NCI-H146 treated with DMSO at 0.1 percent for 48 hours (cell line): ENCODE results near the gene GNAI3.

Experiments used
- DNase-seq: peaks from one replicate; lab custom pipeline; 2025; ENCODE audit not compliant: unreplicated experiment; lab: John Stamatoyannopoulos, UW

Gene GNAI3

GRCh38 chr1:109634771-109635750 lies 86.6 kb downstream of the GNAI3 start:
- DNase-seq, result no peak

- DNase-seq, result no peak
Observed at GRCh38 chr1:109635862-109636200, 87.4 kb downstream of the GNAI3 start.

GRCh38 chr1:109636201-109636952 lies 88.0 kb downstream of the GNAI3 start:
- DNase-seq, result no peak

- DNase-seq, result no peak
Observed at GRCh38 chr1:109637446-109637845, 89.0 kb downstream of the GNAI3 start.

- no peak for DNase-seq
Observed at GRCh38 chr1:109639063-109639840, 90.8 kb downstream of the GNAI3 start.

- DNase-seq, result no peak
Observed at GRCh38 chr1:109639841-109640184, 91.4 kb downstream of the GNAI3 start.

GRCh38 chr1:109640285-109640865 lies 92.0 kb downstream of the GNAI3 start:
- peak; percentile 18 for DNase-seq

GRCh38 chr1:109641078-109641740 lies 92.8 kb downstream of the GNAI3 start:
- DNase-seq, result no peak

GRCh38 chr1:109641861-109642260 lies 93.4 kb downstream of the GNAI3 start:
- DNase-seq, result no peak

- no peak for DNase-seq
Observed at GRCh38 chr1:109642626-109643025, 94.2 kb downstream of the GNAI3 start.

- peak; percentile 34 for DNase-seq
Observed at GRCh38 chr1:109643385-109644230, 95.2 kb downstream of the GNAI3 start.

GRCh38 chr1:109644670-109645069 lies 96.3 kb downstream of the GNAI3 start:
- no peak for DNase-seq

- DNase-seq, result no peak
Observed at GRCh38 chr1:109649491-109649914, 101.1 kb downstream of the GNAI3 start.

GRCh38 chr1:109650609-109651008 lies 102.2 kb downstream of the GNAI3 start:
- DNase-seq, result no peak

GRCh38 chr1:109652402-109652801 lies 104.0 kb downstream of the GNAI3 start:
- DNase-seq, result no peak

- DNase-seq, result no peak
Observed at GRCh38 chr1:109653306-109653705, 104.9 kb downstream of the GNAI3 start.

GRCh38 chr1:109654519-109654918 lies 106.1 kb downstream of the GNAI3 start:
- DNase-seq, result no peak

- peak; percentile 48 for DNase-seq
Observed at GRCh38 chr1:109655615-109656519, 107.5 kb downstream of the GNAI3 start, which contains the start of gene GSTM4. TSS of gene GSTM4 (plus strand) at chr1:109656099. CDS start at chr1:109656390, 291 bp downstream.
